ENCODE data around the gene BICDL2. TPM values are rescaled to one million over a fixed set of nuclear protein-coding genes. Genes with fewer than 3 reads are reported as not detected.

Gene BICDL2
- total and polyA plus RNA-seq, 9 of the 15 experiments (the other 6 are each of a cell fraction or from before 2014, with no cell fraction given), result 0.09 to 0.28 (median 0.09) TPM; not detected in 6

DNA sequence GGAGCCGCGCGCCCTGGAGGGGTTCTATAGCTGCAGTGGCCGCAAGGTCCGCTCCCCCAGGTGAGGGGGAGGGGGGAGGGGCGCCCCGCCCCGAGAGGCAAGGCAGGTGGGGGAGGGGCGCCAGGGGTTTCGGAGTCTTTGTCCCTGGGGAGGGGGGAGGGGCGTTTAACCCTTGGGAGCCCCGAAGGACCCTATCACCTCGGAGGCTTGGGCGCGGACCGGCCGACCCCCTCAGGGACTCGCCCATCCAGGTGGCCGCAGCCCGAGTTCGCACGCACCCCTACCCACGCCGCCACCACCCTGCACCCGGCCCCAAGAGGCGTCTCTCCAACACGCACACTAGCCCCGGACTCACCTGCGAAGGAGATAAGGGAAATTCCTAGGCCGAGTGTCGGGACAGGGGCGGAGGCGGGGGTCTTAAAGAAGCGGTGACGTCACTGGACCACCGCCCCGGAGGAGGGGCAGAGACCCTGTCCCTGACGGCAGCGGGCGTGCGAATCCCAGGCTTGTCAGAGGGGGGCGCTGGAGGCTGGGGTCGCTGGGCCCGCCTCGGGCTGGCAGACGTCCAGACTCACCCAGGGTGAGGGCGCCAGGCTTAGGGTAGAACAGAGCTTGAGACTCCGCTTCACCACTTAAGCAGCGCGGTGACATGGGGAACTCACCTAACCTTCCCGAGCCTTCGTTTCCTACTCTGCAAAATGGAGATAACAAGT, 18.8 kb downstream of the BICDL2 start, which contains the start of gene CLDN6 (continued):
- TF ChIP-seq RREB1 (CRISPR knock-in tag; IDR thresholded peaks at IDR 0.05) (no peak), TBL1XR1 (IDR thresholded peaks at IDR 0.05; ENCODE audit: low read length in 2 of 2) (no peak), NR2F6 (CRISPR knock-in tag; IDR thresholded peaks at IDR 0.05) (no peak), NR2C2 (CRISPR knock-in tag; IDR thresholded peaks at IDR 0.05) (no peak), NR2C2 (tag; IDR thresholded peaks at IDR 0.05) (no peak), MBD2 (IDR thresholded peaks at IDR 0.05; ENCODE audit: borderline replicate concordance, low read depth) (no peak), ZNF830 (CRISPR knock-in tag; IDR thresholded peaks at IDR 0.05) (no peak), ZNF384 (IDR thresholded peaks at IDR 0.05; ENCODE audit: low read depth, low read length) (no peak), ZMIZ1 (IDR thresholded peaks at IDR 0.05; ENCODE audit: low read depth in 2 of 2, low read length in 2 of 2) (no peak), PURB (CRISPR knock-in tag; IDR thresholded peaks at IDR 0.05; ENCODE audit: low read depth) (no peak), CTBP1 (IDR thresholded peaks at IDR 0.05; ENCODE audit: borderline replicate concordance) (0 out of 2 replicates have a peak, but pooled peaks have one; percentile 19), SMAD1 (IDR thresholded peaks at IDR 0.05; ENCODE audit: low read depth, low read length, partially characterized antibody) (no peak), TGIF2 (CRISPR knock-in tag; IDR thresholded peaks at IDR 0.05) (no peak), SIRT6 (IDR thresholded peaks at IDR 0.05; ENCODE audit: low read depth, low read length) (no peak), ZNF507 (tag; conservative IDR thresholded peaks at IDR 0.05) (no peak)
- TF ChIP-seq, protein P1, sequence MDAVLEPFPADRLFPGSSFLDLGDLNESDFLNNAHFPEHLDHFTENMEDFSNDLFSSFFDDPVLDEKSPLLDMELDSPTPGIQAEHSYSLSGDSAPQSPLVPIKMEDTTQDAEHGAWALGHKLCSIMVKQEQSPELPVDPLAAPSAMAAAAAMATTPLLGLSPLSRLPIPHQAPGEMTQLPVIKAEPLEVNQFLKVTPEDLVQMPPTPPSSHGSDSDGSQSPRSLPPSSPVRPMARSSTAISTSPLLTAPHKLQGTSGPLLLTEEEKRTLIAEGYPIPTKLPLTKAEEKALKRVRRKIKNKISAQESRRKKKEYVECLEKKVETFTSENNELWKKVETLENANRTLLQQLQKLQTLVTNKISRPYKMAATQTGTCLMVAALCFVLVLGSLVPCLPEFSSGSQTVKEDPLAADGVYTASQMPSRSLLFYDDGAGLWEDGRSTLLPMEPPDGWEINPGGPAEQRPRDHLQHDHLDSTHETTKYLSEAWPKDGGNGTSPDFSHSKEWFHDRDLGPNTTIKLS (IDR thresholded peaks at IDR 0.05; ENCODE audit: borderline replicate concordance, low read depth), result no peak

Data from K562 (cell line).